Erythroblast (primary cell): ENCODE results near the gene B3GALT5.

Source experiments
- GATA1 ChIP-seq: IDR thresholded peaks from 2 replicates; pipeline ENCODE4 v1.6.1; 2011; ENCODE audit warnings: low read depth, mild to moderate bottlenecking, control low read depth, low read length, moderate library complexity
- POLR2A ChIP-seq: IDR thresholded peaks from 2 replicates; pipeline ENCODE4 v1.6.1; 2011; ENCODE audit warnings: mild to moderate bottlenecking, low read length

GRCh38 chr21:39602076-39602689, 10.6 kb upstream of the B3GALT5 start:
- TF ChIP-seq POLR2A (no peak), GATA1 (no peak)
